Erythroblast (primary cell): ENCODE data around the gene PDE9A.

Source experiments
- GATA1 ChIP-seq: IDR thresholded peaks from 2 replicates; pipeline ENCODE4 v1.6.1; 2011; ENCODE audit warnings: low read depth, mild to moderate bottlenecking, control low read depth, low read length, moderate library complexity
- POLR2A ChIP-seq: IDR thresholded peaks from 2 replicates; pipeline ENCODE4 v1.6.1; 2011; ENCODE audit warnings: mild to moderate bottlenecking, low read length

- TF ChIP-seq POLR2A (no peak), GATA1 (no peak)
Observed at GRCh38 chr21:42640486-42640885, 12.9 kb upstream of the PDE9A start.
